Measurements from ENCODE around the gene LDLRAD1.
"Not testable (repeated sequence)": the region's sequence is repeated elsewhere in the genome, so short reads cannot be mapped to it uniquely, and the experiment has no call there.

The LDLRAD1 gene

DNA sequence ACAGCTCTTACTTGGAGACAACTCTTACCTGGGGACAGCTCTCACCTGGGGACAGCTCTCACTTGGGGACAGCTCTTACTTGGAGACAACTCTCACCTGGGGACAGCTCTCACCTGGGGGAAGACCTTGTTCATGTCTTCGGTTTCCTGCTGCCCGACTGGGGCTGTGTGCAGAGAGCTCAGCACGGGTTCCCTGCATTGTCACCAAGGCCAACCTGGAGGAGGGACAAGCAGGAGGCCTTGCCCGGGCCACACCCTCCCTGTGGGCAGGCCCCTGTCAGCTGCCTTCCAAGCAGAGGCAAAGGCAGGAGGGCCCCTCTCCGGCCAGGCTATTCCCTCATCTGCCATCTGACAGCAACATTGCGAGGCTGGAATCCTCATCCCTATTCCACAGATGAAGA, at the start of gene LDLRAD1:
Gene LDLRAD1, minus strand, starts transcription at position 208 of the 400 bp plus-strand sequence. Its CDS starts 74 bp downstream, at position 134.
- no peak for FAIRE-seq

DNA sequence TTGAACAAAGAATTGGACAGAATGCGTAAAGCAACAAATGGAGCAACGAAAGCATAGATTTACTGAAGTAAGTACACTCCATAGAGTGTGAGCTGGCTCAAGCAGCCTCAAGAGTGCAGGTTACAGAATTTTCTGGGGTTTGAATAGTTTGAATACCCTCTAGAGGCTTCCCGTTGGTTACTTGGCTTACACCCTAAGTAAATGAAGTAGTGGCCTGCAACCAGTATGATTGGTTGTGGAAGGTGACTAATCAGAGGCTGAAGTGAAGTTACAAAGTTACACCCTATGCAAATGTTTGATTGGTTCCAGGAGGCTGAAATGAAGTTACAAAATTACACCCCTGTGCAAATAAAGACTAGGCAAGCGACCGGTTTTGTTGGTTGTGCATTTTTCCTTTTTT, 46.3 kb upstream of the LDLRAD1 start:
- FAIRE-seq = no peak

GRCh38 chr1:54054438-54054749, 36.4 kb upstream of the LDLRAD1 start:
- FAIRE-seq = no peak

DNA sequence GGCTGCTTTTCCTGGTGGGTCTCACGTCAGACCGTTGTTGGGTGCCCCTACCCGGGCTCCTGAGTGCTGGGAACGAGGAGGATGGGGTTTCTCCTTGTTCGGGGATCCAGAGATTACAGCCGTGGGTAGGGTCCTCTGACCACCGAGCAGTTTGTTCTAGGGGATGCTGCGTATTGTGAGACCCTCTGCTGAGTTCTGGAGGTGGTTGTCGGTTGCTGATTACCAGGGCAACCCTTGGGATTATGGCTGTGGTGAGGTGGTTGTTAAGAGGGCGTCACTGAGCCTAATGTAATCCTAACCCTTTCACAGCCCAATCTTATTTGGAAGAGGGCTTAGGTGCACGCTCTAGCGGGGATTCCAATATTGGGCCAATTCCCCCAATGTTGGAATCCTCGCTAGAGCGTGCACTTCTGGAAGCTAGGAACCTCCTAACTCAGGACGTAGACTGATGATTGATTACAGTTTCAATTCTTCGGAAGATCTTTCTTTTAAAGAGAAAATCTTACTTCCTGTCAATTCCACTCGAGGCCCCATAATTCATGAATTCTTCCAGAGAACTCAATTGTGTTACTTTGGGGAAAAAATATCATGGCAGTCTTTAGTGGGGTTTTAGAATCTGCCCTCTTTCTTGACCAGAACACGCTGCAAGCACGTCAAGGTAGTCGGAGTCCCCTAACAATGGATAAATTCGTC, 35.9 kb upstream of the LDLRAD1 start:
- FAIRE-seq = no peak

DNA sequence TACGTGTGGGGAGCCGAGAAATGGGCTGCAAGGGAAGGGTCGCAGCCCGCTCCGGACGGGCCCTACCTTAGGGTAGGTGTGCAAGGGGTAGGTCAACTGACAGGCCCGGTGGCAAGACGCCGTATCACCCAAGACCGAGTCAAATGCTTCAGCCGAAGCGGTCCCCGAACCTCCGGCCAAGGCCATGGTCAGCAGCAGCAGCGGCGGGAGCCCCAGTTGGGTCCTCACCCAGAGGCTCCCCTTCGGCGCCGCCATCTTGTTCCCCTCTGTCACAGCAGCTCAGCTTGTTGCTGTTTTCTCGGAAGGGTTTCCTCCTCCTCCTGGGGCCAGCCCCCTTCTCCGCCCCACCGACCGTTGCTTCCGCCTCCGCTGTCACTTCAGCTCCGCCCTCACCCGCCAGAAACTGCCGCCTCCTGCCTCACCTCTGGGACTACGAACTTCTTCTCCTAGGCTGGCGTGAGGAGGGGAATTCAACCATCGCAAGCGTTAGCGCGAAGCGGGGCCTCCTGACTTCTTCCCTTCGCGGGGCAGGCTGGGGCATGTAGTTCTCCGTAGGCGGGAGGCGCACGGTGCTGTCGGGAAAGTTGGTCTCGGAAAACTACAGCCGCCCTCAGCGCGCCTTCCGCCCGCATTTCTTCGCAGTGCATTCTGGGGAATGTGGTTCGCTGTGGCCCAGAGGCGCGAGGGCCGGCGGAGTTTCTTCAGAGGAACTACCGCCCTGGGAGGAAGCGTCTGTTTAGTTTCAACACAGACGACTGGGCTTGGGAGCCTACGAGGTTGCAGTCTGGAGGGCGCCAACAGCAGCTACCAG, 35.2 kb upstream of the LDLRAD1 start, which contains the start of the genes TCEANC2 and TMEM59:
Gene TCEANC2, plus strand, starts transcription at position 675 of the 811 bp plus-strand sequence. CDS start 815 bp downstream, outside the sequence.
Gene TMEM59, minus strand, starts transcription at position 271 of the 811 bp plus-strand sequence. Its CDS starts 16 bp downstream, at position 255.
- no peak for FAIRE-seq

DNA sequence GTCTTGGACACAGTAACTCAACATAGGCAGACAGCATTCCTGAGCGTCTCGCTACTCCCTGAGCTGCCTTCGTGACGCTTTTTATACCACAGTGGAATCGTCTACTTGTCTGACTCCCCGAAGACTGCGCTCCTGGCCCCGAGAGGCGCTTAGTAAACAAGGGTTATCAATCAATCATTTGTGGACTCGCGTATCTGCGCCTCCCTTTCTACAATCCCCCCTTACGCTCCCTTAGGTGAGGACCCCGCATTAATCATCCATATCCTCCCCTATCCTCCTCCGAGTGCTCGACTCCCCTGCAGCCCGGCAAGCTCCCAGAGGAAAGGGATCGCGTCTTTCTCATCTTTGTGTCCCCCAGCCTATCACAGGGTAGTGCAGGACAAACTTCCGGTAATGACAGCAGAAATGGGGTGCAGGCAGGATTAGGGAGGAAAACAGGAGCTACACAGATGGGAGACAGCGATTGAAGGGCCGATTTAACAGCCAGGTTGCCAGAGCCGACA, 34.5 kb upstream of the LDLRAD1 start:
- FAIRE-seq = no peak

DNA sequence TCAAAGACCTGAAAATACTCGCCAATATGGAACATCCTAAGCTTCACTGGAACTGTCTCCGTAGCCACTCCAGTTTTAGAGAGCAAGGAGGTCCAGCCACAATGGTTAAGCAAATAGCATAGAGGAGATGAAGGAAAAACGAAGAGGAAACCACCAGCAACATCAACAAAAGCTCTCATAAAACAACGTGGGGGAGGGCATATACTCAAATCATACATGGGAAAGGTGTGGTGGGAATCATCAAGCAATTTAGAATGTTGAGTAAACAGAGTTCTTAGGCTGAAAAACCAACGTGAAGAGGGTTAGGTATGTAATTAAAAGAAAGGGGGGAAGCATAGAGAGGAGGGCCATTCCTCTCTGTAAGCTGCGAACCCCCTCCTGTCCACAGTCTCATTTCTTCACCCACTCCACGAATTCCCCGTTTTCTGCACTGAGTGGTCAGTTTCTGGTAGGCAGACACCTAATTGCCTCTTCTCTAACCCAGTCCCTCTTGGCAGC, 34.0 kb upstream of the LDLRAD1 start:
- FAIRE-seq = no peak

GRCh38 chr1:54050435-54050834, 32.4 kb upstream of the LDLRAD1 start:
- FAIRE-seq = not testable (repeated sequence)

DNA sequence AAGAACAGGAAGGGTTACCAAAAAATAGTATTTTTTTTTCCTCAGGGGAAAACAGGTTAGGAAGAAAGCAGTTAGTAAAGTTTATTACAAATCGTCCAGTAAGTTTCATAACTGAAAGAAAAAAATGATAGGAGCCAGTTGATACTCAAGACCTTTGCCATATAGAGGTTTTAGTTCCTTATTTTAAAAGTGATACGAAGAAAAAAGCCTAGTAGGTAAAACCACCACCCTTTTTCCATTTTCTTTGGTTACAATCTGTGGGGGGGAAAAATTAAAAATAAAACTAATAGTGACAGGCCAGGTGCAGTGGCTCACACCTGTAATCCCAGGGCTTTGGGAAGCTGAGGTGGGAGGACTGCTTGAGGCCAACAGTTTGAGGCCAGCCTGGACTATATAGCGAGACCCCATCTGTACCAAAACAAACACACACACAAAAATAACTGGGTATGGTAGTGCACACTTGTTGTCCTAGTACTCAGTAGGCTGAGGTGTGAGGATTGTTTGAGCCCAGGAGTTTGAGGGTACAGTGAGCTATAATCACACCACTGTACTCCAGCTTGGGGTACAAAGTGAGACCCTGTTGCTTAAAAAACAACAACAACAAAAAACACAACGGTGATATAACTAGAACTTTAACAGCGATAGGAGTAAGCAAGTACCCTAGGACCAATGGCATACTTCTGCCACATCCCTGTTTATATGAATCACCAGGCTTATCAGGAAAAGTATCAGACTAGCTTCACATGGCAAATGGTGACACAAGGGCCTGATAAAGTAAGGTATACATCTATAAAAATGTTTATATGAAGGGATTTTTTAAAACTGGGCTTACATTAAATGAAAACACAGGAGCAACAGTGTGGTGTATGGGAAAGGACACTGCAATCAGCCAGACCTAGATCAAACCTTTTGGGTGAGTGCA, 29.7 kb upstream of the LDLRAD1 start:
- FAIRE-seq = no peak

DNA sequence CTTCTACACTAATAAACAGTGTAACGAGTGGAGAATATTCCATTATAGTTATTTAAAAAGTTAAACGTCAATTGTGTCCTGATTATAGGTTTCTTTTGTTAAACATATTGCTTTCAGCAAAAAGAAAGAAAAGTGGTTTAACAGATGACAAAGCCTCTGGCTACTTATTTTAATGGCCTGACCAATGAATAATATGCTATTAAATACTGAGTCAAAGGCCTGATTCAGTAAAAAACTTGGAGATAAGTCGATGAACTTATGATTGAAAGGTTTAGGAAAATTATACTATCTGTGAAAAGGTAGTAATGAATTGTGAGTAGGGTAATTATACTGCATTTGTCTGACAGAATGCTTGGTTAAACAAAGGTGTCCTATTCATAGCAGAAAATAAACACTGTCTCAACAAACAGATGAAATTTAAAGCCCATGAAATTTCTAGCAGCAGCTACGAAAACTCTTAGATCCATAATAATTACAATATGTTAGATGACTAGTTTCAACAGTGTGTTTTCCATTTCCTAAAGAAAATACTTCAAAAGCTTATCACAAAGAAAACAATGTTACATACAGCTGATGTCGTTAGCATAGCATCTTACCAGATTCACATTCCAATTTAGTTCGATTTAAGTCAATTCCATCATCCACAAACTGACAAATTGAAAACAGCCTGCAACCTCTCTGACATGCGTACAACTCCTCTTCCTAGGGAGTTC, 28.8 kb upstream of the LDLRAD1 start:
- no peak for FAIRE-seq

DNA sequence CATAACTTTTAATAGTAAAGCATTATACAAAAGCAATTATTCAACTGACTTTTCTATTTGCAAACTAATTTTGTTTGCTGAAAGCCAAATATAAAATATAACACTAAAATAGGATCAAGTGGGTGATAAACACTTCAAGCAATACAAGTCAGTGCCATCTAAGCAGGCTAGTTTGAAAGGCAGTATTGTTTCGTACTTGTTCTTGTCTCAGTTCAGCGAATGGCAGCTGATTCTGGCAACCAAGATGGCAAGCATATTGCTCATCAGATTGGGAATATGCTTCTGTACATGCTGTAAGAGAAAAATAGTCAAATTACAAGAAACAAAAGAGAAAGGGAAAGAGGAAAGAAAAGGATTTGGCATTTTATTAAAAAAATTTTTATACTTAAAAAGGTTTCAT, 27.5 kb upstream of the LDLRAD1 start:
- FAIRE-seq = no peak

GRCh38 chr1:54041806-54042205, 23.8 kb upstream of the LDLRAD1 start:
- FAIRE-seq = no peak

- FAIRE-seq = no peak
Observed at GRCh38 chr1:54037476-54037875, 19.5 kb upstream of the LDLRAD1 start.

- peak; percentile 86 for FAIRE-seq
Observed at GRCh38 chr1:54028306-54029251, 10.6 kb upstream of the LDLRAD1 start.

DNA sequence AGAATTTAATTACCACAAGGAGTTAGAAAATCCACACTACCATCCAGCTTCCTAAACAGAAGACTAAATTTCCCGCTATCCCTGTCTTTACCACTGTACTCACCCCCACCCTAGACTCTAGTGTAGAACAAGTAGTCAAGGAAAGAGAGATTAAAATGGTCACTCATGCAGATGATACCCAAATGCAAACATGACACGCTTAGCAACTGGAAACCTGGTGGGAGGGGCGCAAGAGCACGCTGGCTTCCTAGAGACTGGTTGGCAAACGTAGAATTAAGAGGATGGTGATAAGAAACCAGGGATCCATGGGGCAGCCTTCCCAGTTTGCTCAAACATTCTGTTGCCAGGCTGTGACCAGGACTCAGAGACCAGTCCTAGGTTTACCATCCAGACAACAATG, 9.9 kb upstream of the LDLRAD1 start:
- FAIRE-seq = peak; percentile 97

DNA sequence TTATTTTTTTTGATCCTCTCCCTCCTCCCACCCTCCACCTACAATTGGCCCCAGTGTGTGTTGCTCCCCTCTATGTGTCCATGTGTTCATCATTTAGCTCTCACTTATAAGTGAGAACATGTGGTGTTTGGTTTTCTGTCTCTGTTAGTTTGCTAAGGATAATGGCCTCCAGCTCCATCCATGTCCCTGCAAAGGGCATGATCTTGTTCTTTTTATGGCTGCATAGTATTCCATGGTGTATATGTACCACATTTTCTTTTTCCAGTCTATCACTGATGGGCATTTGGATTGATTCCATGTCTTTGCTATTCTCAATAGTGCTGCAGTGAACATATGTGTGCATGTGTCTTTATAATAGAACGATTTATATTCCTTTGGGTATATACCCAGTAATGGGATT, 6.8 kb upstream of the LDLRAD1 start:
- not testable (repeated sequence) for FAIRE-seq

- FAIRE-seq = no peak
Observed at GRCh38 chr1:54024358-54024757, 6.4 kb upstream of the LDLRAD1 start.

GRCh38 chr1:54019562-54020176, 1.7 kb upstream of the LDLRAD1 start:
- FAIRE-seq = not testable (repeated sequence)

DNA sequence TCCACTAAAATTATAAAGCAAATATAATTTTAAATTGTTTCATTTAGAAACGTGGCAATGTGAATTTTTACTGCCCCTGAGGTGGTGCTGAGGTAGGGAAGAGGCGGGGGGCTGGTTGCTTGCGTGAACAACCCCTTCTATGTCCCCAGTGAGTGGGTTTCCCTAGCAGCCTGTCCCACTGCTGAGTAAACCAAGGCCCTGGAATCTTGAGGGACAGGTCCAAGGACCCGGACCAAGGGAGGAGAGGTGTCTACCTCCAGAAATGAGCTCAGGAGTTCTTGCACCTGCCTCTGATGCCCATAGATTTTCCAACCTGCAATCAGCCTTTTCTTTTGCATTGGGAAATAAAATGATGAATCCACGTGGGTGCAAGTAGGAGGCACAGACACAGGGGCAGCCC, 649 bp upstream of the LDLRAD1 start:
- no peak for FAIRE-seq
